CD4-positive, alpha-beta T cell treated with Interleukin-1 beta for 1 hour (primary cell): ENCODE data around the gene ERFL.
A peak's percentile ranks its signal among the peaks of the same experiment; 100 is the strongest.

ENCODE experiments used
- DNase-seq, 2 donors: peaks; one replicate each; pipeline ENCODE4 v3.0.0-alpha.2; 2020 to 2022

ERFL gene

GRCh38 chr19:41895745-41896580 is 32.3 kb downstream of the ERFL start:
- DNase-seq = no peak

GRCh38 chr19:41894350-41894749 is 33.9 kb downstream of the ERFL start:
- no peak for DNase-seq

GRCh38 chr19:41893899-41894298 is 34.4 kb downstream of the ERFL start:
- DNase-seq = no peak

GRCh38 chr19:41892173-41892902 is 35.9 kb downstream of the ERFL start:
- DNase-seq = no peak

- no peak for DNase-seq
These were observed 37.3 kb downstream of the ERFL start for GRCh38 chr19:41890936-41891335.

- no peak for DNase-seq
These were observed 38.4 kb downstream of the ERFL start for GRCh38 chr19:41889896-41890295.

GRCh38 chr19:41888926-41889325 is 39.3 kb downstream of the ERFL start:
- DNase-seq = no peak

GRCh38 chr19:41887711-41888382 is 40.4 kb downstream of the ERFL start:
- DNase-seq = peak; percentile 79 to 81

GRCh38 chr19:41886761-41887710 is 41.2 kb downstream of the ERFL start:
- DNase-seq = peak; percentile 77 to 78

- DNase-seq = peak; percentile 90 to 95
These were observed 44.2 kb downstream of the ERFL start for GRCh38 chr19:41883821-41884733.

GRCh38 chr19:41883463-41883820 is 44.8 kb downstream of the ERFL start:
- no peak for DNase-seq

GRCh38 chr19:41882568-41883462 is 45.4 kb downstream of the ERFL start, which contains the start of gene ARHGEF1:
Gene ARHGEF1 (plus strand): TSS chr19:41883184. CDS start chr19:41888083, 4,899 bp downstream.
- peak; percentile 55 to 57 for DNase-seq

GRCh38 chr19:41880329-41880708 is 47.9 kb downstream of the ERFL start:
- no peak for DNase-seq

GRCh38 chr19:41879670-41880328 is 48.5 kb downstream of the ERFL start:
- DNase-seq = no peak

GRCh38 chr19:41879080-41879479 is 49.2 kb downstream of the ERFL start:
- no peak for DNase-seq

- peak in 1 of 2 donors; percentile 54 for DNase-seq
These were observed 50.0 kb downstream of the ERFL start for GRCh38 chr19:41877916-41878905.

GRCh38 chr19:41876847-41877832 is 51.1 kb downstream of the ERFL start, which contains the start of gene CD79A:
Gene CD79A (plus strand): TSS chr19:41877279. CDS start chr19:41877305, 26 bp downstream.
- peak in 1 of 2 donors; percentile 90 for DNase-seq
